Dendritic cell treated with granulocyte-macrophage colony-stimulating factor and Interleukin-4, amounts not matched to agents 40 ng/mL and 50 ng/mL, for 4 days (primary cell): Measurements from ENCODE around the gene RCBTB2.
"Not testable (repeated sequence)": the region's sequence is repeated elsewhere in the genome, so short reads cannot be mapped to it uniquely, and the experiment has no call there.

ENCODE experiments used
- H3K27ac Mint-ChIP-seq: one replicate; pipeline ENCODE4 v1.8.0; 2022; ENCODE audit warnings: mild to moderate bottlenecking, mixed read lengths
- H3K27me3 Mint-ChIP-seq: one replicate; pipeline ENCODE4 v1.8.0; 2022; ENCODE audit warnings: mild to moderate bottlenecking, mixed read lengths
- H3K36me3 Mint-ChIP-seq: one replicate; pipeline ENCODE4 v1.8.0; 2022; ENCODE audit warnings: low read depth, mixed read lengths
- H3K4me1 Mint-ChIP-seq: one replicate; pipeline ENCODE4 v1.8.0; 2022; ENCODE audit warnings: low read depth, mixed read lengths
- H3K4me3 Mint-ChIP-seq: one replicate; pipeline ENCODE4 v1.8.0; 2022; ENCODE audit warnings: mild to moderate bottlenecking, moderate library complexity, mixed read lengths
- H3K9me3 Mint-ChIP-seq: one replicate; pipeline ENCODE4 v1.8.0; 2022; ENCODE audit warnings: mixed read lengths
- intact Hi-C: fragments of 100-400 bp; cut with micrococcal nuclease; formaldehyde crosslinking; loops from one replicate; pipeline ENCODE4 v1.15.0; 2022

RCBTB2 gene

DNA sequence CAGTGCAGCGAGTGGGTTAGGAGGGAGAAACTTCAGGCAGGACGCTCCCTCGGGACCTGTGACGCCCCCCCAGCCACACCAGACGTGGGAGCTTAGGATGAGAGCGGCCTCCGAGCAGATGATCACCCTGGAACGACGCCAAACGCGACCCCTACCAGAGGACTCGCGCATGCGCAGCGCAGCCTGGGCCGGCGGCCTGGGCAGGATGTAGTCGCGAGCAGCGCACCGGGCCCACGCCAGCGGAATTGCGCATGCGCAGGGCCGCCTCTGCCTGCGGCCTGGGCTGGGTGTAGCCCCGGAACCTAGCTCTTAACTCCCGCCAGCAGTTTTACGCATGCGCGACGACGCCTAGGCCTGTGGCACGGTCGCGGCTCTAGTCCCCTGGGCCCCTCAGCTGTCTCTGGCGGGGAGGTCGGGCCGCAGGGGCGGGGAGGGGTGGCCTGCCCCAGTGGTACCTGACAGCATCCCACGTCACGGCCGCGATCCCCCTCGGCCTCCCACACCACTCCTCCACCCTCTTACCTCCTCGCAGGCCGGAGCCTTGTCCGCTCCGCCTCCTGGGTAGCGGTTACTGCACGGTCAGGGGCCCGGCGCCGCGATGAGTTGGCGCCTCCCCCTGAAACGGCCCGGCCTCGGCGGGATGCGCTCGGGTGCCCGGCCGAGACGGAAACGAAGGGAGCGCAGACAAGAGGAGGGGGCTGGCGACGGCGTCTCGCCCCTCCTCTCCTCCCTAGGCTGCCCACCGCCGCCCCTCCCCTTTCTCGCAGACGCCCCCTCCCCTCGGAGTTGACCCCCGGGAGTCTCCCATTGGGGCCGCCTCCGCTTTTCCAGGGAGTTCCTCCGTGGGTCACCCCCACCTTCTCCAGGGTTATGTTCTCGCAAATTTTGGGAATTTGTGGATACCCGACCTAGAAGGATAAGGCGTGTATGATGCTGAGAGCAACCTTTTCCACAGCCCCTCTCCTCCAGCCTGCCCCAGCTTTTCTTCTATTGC is at the start of gene RCBTB2:
Gene RCBTB2 (minus strand): TSS at position 575 of the 994 bp plus-strand sequence. CDS start 11,141 bp downstream, outside the sequence.
- H3K4me3 Mint-ChIP-seq = peak within 1 kb of the TSS; percentile 83
- intact Hi-C loops = loop anchor here (2.0 to 5.0 kb wide), 2 partner anchors 41 to 46 kb away; no protein-coding TSS in a partner anchor
- peak within 1 kb of the TSS; percentile 98 for H3K27ac Mint-ChIP-seq

DNA sequence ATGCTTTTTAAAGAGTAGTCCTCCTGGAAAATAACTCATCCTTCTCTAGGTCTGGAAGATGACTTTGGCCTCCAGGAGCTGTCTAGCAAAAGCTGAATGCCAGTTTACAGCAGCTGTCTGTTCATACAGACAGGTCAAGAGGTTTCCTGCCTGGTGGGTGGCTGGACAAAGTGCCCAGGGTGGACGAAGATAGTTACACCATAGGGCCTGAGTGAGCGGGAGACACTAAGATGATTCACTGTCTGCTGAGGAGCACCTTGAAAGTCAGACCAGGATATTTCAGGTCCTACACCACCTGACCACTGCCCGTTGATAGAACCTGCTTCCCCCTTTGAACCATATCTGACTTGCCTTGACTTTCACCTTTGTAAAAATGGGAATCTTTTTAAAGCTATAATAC is 49.2 kb upstream of the RCBTB2 start:
- no peaks in the 10 kb centered on the region for H3K9me3 Mint-ChIP-seq
- no peaks in the 10 kb centered on the region for H3K27me3 Mint-ChIP-seq
- no peaks in the 10 kb centered on the region for H3K36me3 Mint-ChIP-seq
- peaks cover 64% of the 10 kb centered on the region for H3K4me1 Mint-ChIP-seq
- no peak overlapping the region for H3K4me3 Mint-ChIP-seq
- intact Hi-C loops = loop anchor here (10.0 kb wide), 2 partner anchors 337 to 457 kb away; no protein-coding TSS in a partner anchor
- H3K27ac Mint-ChIP-seq = peak overlapping the region; percentile 94

More for the DNA sequence above, at the start of gene RCBTB2:
- H3K36me3 Mint-ChIP-seq = peaks cover 34% of the 10 kb centered on the region
- peaks cover 69% of the 10 kb centered on the region for H3K4me1 Mint-ChIP-seq
- H3K9me3 Mint-ChIP-seq = peaks cover 15% of the 10 kb centered on the region
- H3K27me3 Mint-ChIP-seq = no peaks in the 10 kb centered on the region

DNA sequence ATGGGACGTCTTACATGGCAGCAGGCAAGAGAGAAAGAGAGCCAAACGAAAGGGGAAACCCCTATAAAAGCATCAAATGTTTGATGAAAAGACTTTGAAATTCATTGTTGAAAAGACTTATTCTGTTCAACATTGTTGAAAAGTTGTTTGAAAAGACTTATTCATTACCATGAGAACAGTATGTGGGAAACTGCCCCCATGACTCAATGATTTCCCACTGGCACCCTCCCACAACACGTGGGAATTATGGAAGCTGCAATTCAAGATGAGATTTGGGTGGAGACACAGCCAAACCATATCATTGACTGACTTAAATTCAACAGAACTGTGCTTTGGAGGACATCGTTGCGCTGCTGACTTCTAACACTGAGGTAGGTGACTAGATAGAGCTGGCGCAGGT is 48.0 kb upstream of the RCBTB2 start:
- no peaks in the 10 kb centered on the region for H3K9me3 Mint-ChIP-seq
- H3K27me3 Mint-ChIP-seq = no peaks in the 10 kb centered on the region
- peaks cover 63% of the 10 kb centered on the region for H3K4me1 Mint-ChIP-seq
- no peaks in the 10 kb centered on the region for H3K36me3 Mint-ChIP-seq
- no peak overlapping the region for H3K4me3 Mint-ChIP-seq
- peak overlapping the region; percentile 94 for H3K27ac Mint-ChIP-seq
- intact Hi-C loops = loop anchor here (1.0 to 10.0 kb wide), 3 partner anchors 247 to 456 kb away; no protein-coding TSS in a partner anchor

DNA sequence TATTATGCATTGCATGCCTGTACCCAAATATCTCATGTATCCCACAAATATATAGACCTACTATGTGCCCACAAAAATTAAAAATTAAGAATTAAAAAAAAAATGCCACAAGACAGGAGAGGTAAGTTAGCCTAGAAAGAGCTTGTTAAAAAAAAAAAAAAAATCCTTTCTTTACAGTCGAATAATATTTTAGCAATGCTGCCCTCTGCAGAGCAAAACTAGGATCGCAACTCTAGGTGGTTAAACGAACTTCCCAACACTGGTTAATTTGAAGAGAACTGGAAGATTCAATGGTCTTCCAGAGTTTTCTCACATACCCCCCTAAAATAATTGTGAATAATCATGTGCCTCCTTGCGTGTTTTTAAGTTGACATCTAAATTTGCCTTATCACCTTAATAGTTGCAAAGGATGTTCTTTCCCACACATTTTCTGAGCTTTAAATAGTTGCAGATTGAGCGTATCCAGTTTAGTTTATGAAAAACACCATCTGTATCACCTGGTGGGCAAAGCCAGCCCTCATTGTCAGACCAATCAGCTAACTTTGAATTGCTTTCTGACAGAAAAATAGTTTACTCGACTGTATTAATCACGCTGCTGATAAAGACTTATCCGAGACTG is 47.4 kb upstream of the RCBTB2 start:
- H3K9me3 Mint-ChIP-seq = no peaks in the 10 kb centered on the region
- intact Hi-C loops = loop anchor here (1.0 to 10.0 kb wide), 3 partner anchors 246 to 455 kb away; no protein-coding TSS in a partner anchor
- no peaks in the 10 kb centered on the region for H3K27me3 Mint-ChIP-seq
- peak overlapping the region; percentile 94 for H3K27ac Mint-ChIP-seq
- no peak overlapping the region for H3K4me3 Mint-ChIP-seq
- no peaks in the 10 kb centered on the region for H3K36me3 Mint-ChIP-seq
- peaks cover 63% of the 10 kb centered on the region for H3K4me1 Mint-ChIP-seq

DNA sequence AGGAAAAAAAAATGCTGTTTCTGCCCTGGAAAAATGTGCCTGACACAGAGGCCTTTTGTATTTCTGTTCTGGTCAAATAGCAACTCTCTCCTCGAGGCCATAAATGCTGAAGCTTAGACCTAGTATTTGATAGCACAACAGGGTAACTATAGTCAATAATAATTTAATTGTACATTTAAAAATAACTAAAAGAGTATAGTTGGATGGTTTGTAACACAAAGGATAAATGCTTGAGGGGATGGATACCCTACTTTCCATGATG is 47.0 kb upstream of the RCBTB2 start:
- Mint-ChIP-seq H3K27ac (peak overlapping the region; percentile 94), H3K4me1 (peaks cover 68% of the 10 kb centered on the region)
- H3K27me3 Mint-ChIP-seq, H3K9me3 Mint-ChIP-seq, H3K4me3 Mint-ChIP-seq, H3K36me3 Mint-ChIP-seq: not testable (repeated sequence)
- intact Hi-C loops = loop anchor here (1.0 to 10.0 kb wide), 8 partner anchors 17 to 455 kb away; partner anchors contain the start of gene RCBTB2

DNA sequence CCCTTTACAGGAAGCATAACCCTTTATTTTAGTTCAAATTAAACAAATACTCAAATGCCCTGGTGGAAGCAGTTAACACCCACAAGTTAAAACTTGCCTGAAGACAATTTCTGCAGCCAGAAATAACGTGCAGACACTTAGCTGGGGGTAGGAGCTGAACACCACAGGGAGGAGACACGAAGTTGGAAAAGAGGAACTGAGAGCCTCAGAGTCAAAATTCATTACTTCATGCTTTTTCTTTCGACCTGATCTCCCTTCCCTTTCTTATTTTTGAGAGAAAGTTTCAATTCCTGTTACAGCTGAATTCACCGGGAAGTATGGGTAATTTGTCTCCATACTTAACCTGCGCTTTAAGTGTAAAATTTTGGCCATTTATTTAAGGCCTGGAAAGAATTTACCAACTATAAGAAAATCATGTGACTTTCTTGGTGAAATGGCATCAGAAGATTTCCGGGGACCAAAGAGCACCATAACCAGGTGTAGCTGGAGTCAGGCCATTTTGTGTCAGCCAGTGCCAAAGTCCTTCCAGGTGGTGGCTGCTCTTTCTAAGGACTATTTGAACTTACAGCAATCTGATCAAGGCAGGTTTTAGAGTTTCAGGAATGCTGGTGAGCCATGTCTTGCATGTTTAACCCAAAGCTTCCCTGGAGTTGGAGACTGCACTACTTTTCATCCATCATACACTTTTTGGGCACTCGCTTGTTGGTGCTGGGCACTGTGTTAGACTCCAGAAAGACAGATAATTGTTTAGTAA is 46.5 kb upstream of the RCBTB2 start:
- intact Hi-C loops = loop anchor here (1.0 to 5.0 kb wide), 5 partner anchors 17 to 177 kb away; partner anchors contain the start of gene RCBTB2
- Mint-ChIP-seq H3K4me3 (peak overlapping the region; percentile 9), H3K9me3 (no peaks in the 10 kb centered on the region), H3K27ac (peak overlapping the region; percentile 94), H3K4me1 (peaks cover 71% of the 10 kb centered on the region), H3K36me3 (no peaks in the 10 kb centered on the region), H3K27me3 (no peaks in the 10 kb centered on the region)

DNA sequence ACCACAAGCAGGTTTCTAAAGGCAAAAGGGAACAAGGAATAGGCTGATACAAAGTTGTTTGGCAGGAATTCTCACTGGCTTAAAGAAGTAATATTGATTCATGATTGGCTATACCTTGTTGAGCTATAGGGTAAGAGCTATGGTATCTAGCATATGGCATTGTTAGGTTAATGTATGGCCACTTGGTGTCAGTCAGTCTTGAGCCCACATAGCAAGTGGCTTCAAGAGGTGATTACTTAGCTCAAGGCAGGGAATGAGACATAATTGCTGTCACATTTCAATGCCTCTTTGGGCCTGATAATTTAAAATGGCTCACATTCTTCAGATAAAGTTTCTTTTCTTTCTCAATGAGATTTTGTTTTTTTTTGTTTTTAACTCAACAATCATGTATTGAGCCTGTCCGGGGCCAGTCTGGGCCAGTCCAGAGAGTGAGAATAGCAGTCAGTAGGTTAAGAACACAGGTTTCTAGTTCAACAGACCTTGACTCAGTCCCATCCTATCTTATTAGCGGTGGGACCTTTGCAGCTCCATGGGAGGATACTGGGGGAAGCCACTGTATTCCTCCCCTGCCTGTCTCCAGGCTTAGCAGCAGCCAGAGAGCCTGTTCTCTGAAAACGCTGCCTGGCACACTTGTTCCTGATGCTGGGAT is 45.8 kb upstream of the RCBTB2 start:
- Mint-ChIP-seq H3K27ac (peak overlapping the region; percentile 94), H3K9me3 (no peaks in the 10 kb centered on the region), H3K36me3 (no peaks in the 10 kb centered on the region), H3K4me1 (peaks cover 75% of the 10 kb centered on the region), H3K4me3 (peak overlapping the region; percentile 9), H3K27me3 (no peaks in the 10 kb centered on the region)
- intact Hi-C loops = loop anchor here (1.0 to 5.0 kb wide), 5 partner anchors 16 to 176 kb away; partner anchors contain the start of gene RCBTB2

DNA sequence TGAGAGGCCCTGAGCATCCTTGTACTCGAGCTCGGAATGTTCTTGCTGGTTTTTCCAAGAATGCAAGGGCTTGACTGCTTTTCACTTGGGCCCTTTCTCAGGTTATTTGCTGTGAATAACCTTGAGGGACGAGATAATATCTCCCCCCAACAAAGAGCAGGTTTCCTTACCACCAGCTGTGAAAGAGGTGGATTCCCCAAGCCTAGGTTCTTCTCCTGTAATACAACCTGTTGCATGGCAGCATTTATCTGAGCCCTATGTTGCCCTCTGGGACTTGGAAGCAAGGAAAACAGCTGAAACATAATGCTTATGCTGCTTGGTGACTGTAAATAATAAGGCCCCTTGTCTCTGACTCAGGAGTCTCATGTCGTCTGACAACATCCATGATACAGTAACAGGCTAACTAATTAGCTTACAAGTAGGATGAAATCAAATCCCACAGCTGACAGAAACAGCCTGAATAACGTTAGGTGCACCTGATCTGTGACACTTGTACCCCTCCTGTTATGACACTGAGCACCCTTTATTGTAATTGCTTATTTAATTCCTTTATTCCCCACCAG is 43.6 kb upstream of the RCBTB2 start:
- Mint-ChIP-seq H3K9me3 (no peaks in the 10 kb centered on the region), H3K4me3 (no peak overlapping the region), H3K27ac (peak overlapping the region; percentile 94), H3K4me1 (peaks cover 71% of the 10 kb centered on the region), H3K27me3 (no peaks in the 10 kb centered on the region), H3K36me3 (no peaks in the 10 kb centered on the region)
- intact Hi-C loops = loop anchor here (5.0 kb wide), 2 partner anchors 84 to 174 kb away; no protein-coding TSS in a partner anchor

DNA sequence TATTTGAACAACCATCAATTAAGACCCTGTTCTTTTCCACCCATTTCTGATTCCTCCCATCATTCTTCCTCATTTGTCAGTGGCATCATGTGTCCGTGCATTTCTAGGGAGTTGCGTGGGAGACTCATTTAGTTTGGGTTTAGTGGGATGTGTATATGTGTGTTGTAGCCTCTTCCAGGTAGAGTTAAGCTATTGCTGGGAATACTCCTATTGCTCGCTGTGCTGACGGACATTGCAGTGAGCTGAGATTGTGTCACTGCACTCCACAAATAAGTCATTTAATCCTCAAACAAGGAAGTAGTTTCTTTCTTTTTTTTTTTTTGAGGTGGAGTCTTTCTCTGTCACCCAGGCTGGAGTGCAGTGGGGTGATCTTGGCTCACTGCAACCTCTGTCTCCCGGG is 42.2 kb upstream of the RCBTB2 start:
- H3K4me3 Mint-ChIP-seq = no peak overlapping the region
- peak overlapping the region; percentile 94 for H3K27ac Mint-ChIP-seq
- no peaks in the 10 kb centered on the region for H3K36me3 Mint-ChIP-seq
- intact Hi-C loops = loop anchor here (5.0 kb wide), 2 partner anchors 83 to 173 kb away; no protein-coding TSS in a partner anchor
- peaks cover 67% of the 10 kb centered on the region for H3K4me1 Mint-ChIP-seq
- H3K9me3 Mint-ChIP-seq = no peaks in the 10 kb centered on the region
- no peaks in the 10 kb centered on the region for H3K27me3 Mint-ChIP-seq

DNA sequence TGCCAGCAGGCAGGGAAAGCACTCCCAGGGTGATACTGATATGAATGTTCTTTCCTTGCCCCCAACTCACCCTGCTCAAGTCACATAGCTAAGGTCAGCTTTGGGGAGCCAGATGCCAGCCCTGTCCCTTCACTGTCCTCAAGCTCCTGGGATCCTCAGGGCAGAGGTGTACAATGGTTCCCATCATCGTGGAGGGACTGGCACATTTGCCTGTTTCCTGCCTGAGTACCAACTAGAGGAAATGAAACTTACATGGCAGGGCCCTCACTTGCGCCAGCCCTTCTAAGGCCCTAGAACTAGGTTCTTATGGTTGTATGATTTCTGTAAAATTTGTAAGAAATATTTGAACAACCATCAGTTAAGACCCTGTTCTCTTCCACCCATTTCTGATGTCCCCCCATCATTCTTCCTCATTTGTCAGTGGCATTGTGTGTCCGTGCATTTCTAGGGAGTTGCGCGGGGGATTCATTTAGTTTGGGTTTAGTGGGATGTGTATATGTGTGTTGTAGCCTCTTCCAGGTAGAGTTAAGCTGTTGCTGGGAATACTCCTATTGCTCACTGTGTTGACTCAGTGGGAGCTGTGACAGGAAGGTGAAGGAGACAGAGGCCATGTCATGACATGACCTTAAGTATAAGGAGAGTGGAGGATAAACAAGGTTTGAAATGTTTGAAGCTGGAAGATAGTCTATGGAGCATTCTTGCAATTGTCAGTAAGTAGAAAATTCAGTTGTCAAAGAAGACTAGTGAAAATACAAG is 41.3 kb upstream of the RCBTB2 start:
- H3K27ac Mint-ChIP-seq = peak overlapping the region; percentile 94
- no peaks in the 10 kb centered on the region for H3K36me3 Mint-ChIP-seq
- no peaks in the 10 kb centered on the region for H3K27me3 Mint-ChIP-seq
- H3K4me1 Mint-ChIP-seq = peaks cover 70% of the 10 kb centered on the region
- no peak overlapping the region for H3K4me3 Mint-ChIP-seq
- no peaks in the 10 kb centered on the region for H3K9me3 Mint-ChIP-seq
- intact Hi-C loops = no loop called here

DNA sequence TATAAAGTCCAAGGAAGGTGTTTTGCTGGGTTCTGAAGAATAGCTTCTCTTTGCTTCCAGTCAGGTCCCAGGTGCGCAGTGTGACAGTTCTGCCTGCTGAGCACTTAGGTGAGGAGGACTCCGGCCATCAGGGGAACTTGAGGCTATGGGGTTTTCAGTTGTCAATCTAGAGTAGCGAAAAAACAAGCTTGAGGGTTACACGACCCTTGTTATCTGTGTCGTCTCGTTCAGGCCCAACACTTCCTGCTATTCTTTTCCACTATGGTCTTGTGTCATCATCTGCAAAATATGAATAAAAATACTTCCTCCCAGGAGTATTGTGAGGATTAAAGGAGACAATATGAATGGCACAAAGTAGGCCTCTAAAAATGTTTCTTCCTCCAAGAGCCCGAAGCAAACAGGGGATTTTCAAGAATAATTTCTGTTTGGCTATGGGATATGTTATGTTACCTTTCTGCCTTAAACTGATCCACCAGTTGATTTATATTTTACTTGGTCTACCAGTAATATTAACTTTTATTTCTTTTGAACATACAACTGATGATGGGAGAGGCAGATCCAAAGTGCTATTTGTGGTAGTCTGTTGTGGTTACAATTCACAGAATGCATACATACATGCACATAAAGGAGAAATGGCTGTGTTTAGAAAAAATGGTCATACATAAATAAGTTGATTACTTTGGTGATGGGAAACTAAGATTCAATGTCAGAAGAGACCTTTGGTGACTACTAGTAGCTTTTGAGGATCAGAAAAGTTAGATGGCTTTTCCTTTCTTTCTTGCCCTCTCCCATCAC is 40.5 kb upstream of the RCBTB2 start:
- H3K27me3 Mint-ChIP-seq = no peaks in the 10 kb centered on the region
- H3K4me1 Mint-ChIP-seq = peaks cover 71% of the 10 kb centered on the region
- peak overlapping the region; percentile 94 for H3K27ac Mint-ChIP-seq
- H3K36me3 Mint-ChIP-seq = no peaks in the 10 kb centered on the region
- no peaks in the 10 kb centered on the region for H3K9me3 Mint-ChIP-seq
- H3K4me3 Mint-ChIP-seq = no peak overlapping the region
- intact Hi-C loops = no loop called here
